Caco-2 (cell line): ENCODE data around the gene C19orf53. TPM values are rescaled to one million over a fixed set of nuclear protein-coding genes. Genes with fewer than 3 reads are reported as not detected.

Experiments used
- BruUV-seq: library from RNA; stranded (reverse); fragments of 400-500 nt; replicated peaks from 2 replicates; lab custom pipeline; 2021; lab: Mats Ljungman, UMichigan
- CTCF ChIA-PET: fragments of 300-600 bp; sonication (Branson Sonifier 250); formaldehyde crosslinking; loops from one replicate; lab custom pipeline; 2022; ENCODE audit warnings: antibody characterized with exemption; lab: Charles Lee
- POLR2A ChIA-PET: fragments of 300-600 bp; sonication (Branson Sonifier 250); formaldehyde crosslinking; loops from one replicate; lab custom pipeline; 2022; ENCODE audit warnings: antibody characterized with exemption; lab: Charles Lee
- DNase-seq, 2 experiments: peaks; one replicate each; pipeline versions ENCODE4 v3.0.0 to v3.0.0-alpha.2; 2020 to 2022
- H3K27me3 ChIP-seq: replicated peaks from 2 replicates; pipeline ENCODE4 v1.6.0; 2011; ENCODE audit warnings: low read length; ENCODE audit not compliant: control insufficient read depth, insufficient read depth
- H3K36me3 ChIP-seq: 2 replicates; pipeline ENCODE4 v1.5.1; 2011; ENCODE audit warnings: low read length; ENCODE audit not compliant: control insufficient read depth, insufficient read depth
- H3K4me1 ChIP-seq: fragments of 250-450 bp; sonication (Bioruptor Pico); 2 replicates; pipeline ENCODE4 v1.5.1; 2020; ENCODE audit warnings: mild to moderate bottlenecking
- H3K4me3 ChIP-seq: 2 replicates; pipeline ENCODE4 v1.5.1; 2011; ENCODE audit warnings: low read depth, mild to moderate bottlenecking, control low read depth, low read length
- H3K9me3 ChIP-seq: fragments of 250-450 bp; sonication (Bioruptor Pico); 2 replicates; pipeline ENCODE4 v1.5.1; 2020; ENCODE audit warnings: mild to moderate bottlenecking, moderate library complexity
- H3K27ac Mint-ChIP-seq: one replicate; pipeline ENCODE4 v1.8.0; 2022; ENCODE audit warnings: mixed read lengths; ENCODE audit not compliant: unreplicated experiment
- H3K27me3 Mint-ChIP-seq: one replicate; pipeline ENCODE4 v1.8.0; 2022; ENCODE audit warnings: mixed read lengths; ENCODE audit not compliant: insufficient read depth, unreplicated experiment
- H3K36me3 Mint-ChIP-seq: one replicate; pipeline ENCODE4 v1.8.0; 2022; ENCODE audit warnings: mild to moderate bottlenecking, mixed read lengths; ENCODE audit not compliant: insufficient read depth, unreplicated experiment
- H3K4me1 Mint-ChIP-seq: one replicate; pipeline ENCODE4 v1.8.0; 2022; ENCODE audit warnings: low read depth, mixed read lengths; ENCODE audit not compliant: unreplicated experiment
- H3K4me3 Mint-ChIP-seq: one replicate; pipeline ENCODE4 v1.8.0; 2022; ENCODE audit warnings: mild to moderate bottlenecking, moderate library complexity, mixed read lengths; ENCODE audit not compliant: unreplicated experiment
- H3K9me3 Mint-ChIP-seq: one replicate; pipeline ENCODE4 v1.8.0; 2022; ENCODE audit warnings: mixed read lengths; ENCODE audit not compliant: unreplicated experiment
- CTCF ChIP-seq, 2 experiments: fragments of 200-600 bp in 1 of 2; IDR thresholded peaks; 1 replicate in 1 of 2; 2 replicates in 1 of 2; pipeline versions ENCODE4 v1.5.1 to v1.8.0; 2011 to 2022; ENCODE audit warnings: antibody characterized with exemption in 1 of 2, control low read depth in 1 of 2, inconsistent platforms in 1 of 2, low read depth in 1 of 2, low read length in 1 of 2, mild to moderate bottlenecking in 1 of 2, moderate library complexity in 1 of 2; ENCODE audit not compliant: insufficient read depth in 1 of 2, severe bottlenecking in 1 of 2, unreplicated experiment in 1 of 2
- intact Hi-C: fragments of 100-400 bp; cut with micrococcal nuclease; formaldehyde crosslinking; loops from one replicate; pipeline ENCODE4 v1.10.0; 2022; ENCODE audit not compliant: unreplicated experiment
- total RNA-seq: library from RNA; stranded (reverse); gene quantifications from 2 replicates; pipeline ENCODE4 v1.2.3, GENCODE V29; 2022

Gene C19orf53
- total RNA-seq, 1 experiment from 2014 or later, result 113 TPM

GRCh38 chr19:13808856-13809255 lies 34.6 kb downstream of the C19orf53 start:
- no peak for TF ChIP-seq CTCF (IDR thresholded peaks at IDR 0.05; ENCODE audit: insufficient read depth in 1 of 2, low read depth in 1 of 2, low read length in 1 of 2, severe bottlenecking in 1 of 2, unreplicated experiment in 1 of 2)
- Histone ChIP-seq H3K27me3 (no peaks in the 10 kb centered on the region), H3K9me3 (no peaks in the 10 kb centered on the region), H3K4me1 (peaks cover 2% of the 10 kb centered on the region), H3K36me3 (no peaks in the 10 kb centered on the region; the same call in 1 of the 2 replicates), H3K4me3 (no peak overlapping the region)
- POLR2A ChIA-PET, result no interaction called here
- H3K27ac Mint-ChIP-seq, result no peak overlapping the region
- no peaks in the 10 kb centered on the region for H3K36me3 Mint-ChIP-seq
- H3K27me3 Mint-ChIP-seq, result no peaks in the 10 kb centered on the region
- no peak for DNase-seq
- no TSS peak for BruUV-seq
- CTCF ChIA-PET, result interaction anchor here (1.3 kb wide), 1 partner anchor 53 kb away, joined by 6 read pairs; no protein-coding TSS in a partner anchor
- H3K4me1 Mint-ChIP-seq, result no peaks in the 10 kb centered on the region
- intact Hi-C loops, result no loop called here
- peaks cover 10% of the 10 kb centered on the region for H3K9me3 Mint-ChIP-seq
- no peak overlapping the region for H3K4me3 Mint-ChIP-seq

- Mint-ChIP-seq H3K27ac (no peak overlapping the region), H3K9me3 (peaks cover 10% of the 10 kb centered on the region), H3K4me1 (no peaks in the 10 kb centered on the region), H3K4me3 (no peak overlapping the region), H3K27me3 (no peaks in the 10 kb centered on the region), H3K36me3 (peaks cover 6% of the 10 kb centered on the region)
- H3K9me3 ChIP-seq, result no peaks in the 10 kb centered on the region
- H3K4me1 ChIP-seq, result no peaks in the 10 kb centered on the region
- H3K36me3 ChIP-seq, result peaks cover 2% of the 10 kb centered on the region; the same call in 1 of the 2 replicates
- intact Hi-C loops, result no loop called here
- no peak for TF ChIP-seq CTCF (IDR thresholded peaks at IDR 0.05; ENCODE audit: insufficient read depth in 1 of 2, low read depth in 1 of 2, low read length in 1 of 2, severe bottlenecking in 1 of 2, unreplicated experiment in 1 of 2)
- ChIA-PET CTCF (interaction anchor here (0.7 kb wide), 1 partner anchor 806 kb away, joined by 4 read pairs; no protein-coding TSS in a partner anchor), POLR2A (no interaction called here)
- H3K27me3 ChIP-seq, result no peaks in the 10 kb centered on the region
- no peak for DNase-seq
- BruUV-seq, result no TSS peak
- no peak overlapping the region for H3K4me3 ChIP-seq
These were observed 38.3 kb downstream of the C19orf53 start for GRCh38 chr19:13812544-13812943.

- DNase-seq, result no peak
- Histone ChIP-seq H3K36me3 (peaks cover 2% of the 10 kb centered on the region; the same call in 1 of the 2 replicates), H3K27me3 (no peaks in the 10 kb centered on the region), H3K4me1 (no peaks in the 10 kb centered on the region), H3K4me3 (no peak overlapping the region), H3K9me3 (no peaks in the 10 kb centered on the region)
- Mint-ChIP-seq H3K4me1 (no peaks in the 10 kb centered on the region), H3K27me3 (no peaks in the 10 kb centered on the region), H3K4me3 (no peak overlapping the region), H3K36me3 (peaks cover 8% of the 10 kb centered on the region), H3K9me3 (peaks cover 10% of the 10 kb centered on the region), H3K27ac (no peak overlapping the region)
- no TSS peak for BruUV-seq
- no peak for TF ChIP-seq CTCF (IDR thresholded peaks at IDR 0.05; ENCODE audit: insufficient read depth in 1 of 2, low read depth in 1 of 2, low read length in 1 of 2, severe bottlenecking in 1 of 2, unreplicated experiment in 1 of 2)
- ChIA-PET CTCF (no interaction called here), POLR2A (interaction anchor here (0.5 kb wide), 1 partner anchor 53 kb away, joined by 8 read pairs; no protein-coding TSS in a partner anchor)
- intact Hi-C loops, result no loop called here
These were observed 38.9 kb downstream of the C19orf53 start for GRCh38 chr19:13813147-13813546.
